B cell (primary cell): ENCODE results near the gene RAD51AP2. TPM values are rescaled to one million over a fixed set of nuclear protein-coding genes. Genes with fewer than 3 reads are reported as not detected.

Source experiments
- ATAC-seq: fragments of 200-7000 bp; cut with Tn5 transposase; one replicate; pipeline ENCODE4 v1.10.0; 2021; ENCODE audit warnings: low read depth, mild to moderate bottlenecking, moderate number of reproducible peaks, moderate library complexity
- CTCF ChIA-PET: fragments of 350-600 bp; sonication (Branson Sonifier 250); formaldehyde crosslinking; loops from one replicate; lab custom pipeline; 2021; ENCODE audit warnings: antibody characterized with exemption, inconsistent platforms; lab: Charles Lee
- POLR2A ChIA-PET: fragments of 350-600 bp; sonication (Branson Sonifier 250); formaldehyde crosslinking; loops from one replicate; lab custom pipeline; 2021; ENCODE audit warnings: antibody characterized with exemption; lab: Charles Lee
- DNase-seq: peaks from one replicate; pipeline ENCODE4 v3.0.0; 2013
- H2AFZ ChIP-seq: 2 replicates; pipeline ENCODE4 v1.6.1; 2012; ENCODE audit warnings: mild to moderate bottlenecking, low read depth, low read length; ENCODE audit not compliant: insufficient read depth, poor library complexity, severe bottlenecking
- H3K27ac ChIP-seq, 2 donors: 1 replicate in 1 of 2; 2 replicates in 1 of 2; pipeline ENCODE4 v1.5.1; 2012 to 2013; ENCODE audit warnings: low read length in 2 of 2, mild to moderate bottlenecking in 2 of 2, moderate library complexity in 1 of 2
- H3K27me3 ChIP-seq, 4 experiments: fragments of 200-600 bp in 1 of 4; sonication (generic) in 1 of 4; replicated peaks in 1 of 4; 1 replicate in 2 of 4; 2 replicates in 2 of 4; pipeline versions ENCODE4 v1.6.1 to v1.7.0; 2013 to 2016; ENCODE audit warnings: low read length in 3 of 4, mild to moderate bottlenecking in 2 of 4, mixed read lengths in 1 of 4, moderate library complexity in 1 of 4; ENCODE audit not compliant: insufficient read depth in 4 of 4, control insufficient read depth in 3 of 4; ENCODE audit errors: control extremely low read depth in 1 of 4
- H3K36me3 ChIP-seq, 2 experiments: replicated peaks in 1 of 2; 1 replicate in 1 of 2; 2 replicates in 1 of 2; pipeline versions ENCODE4 v1.6.1 to v1.7.1; 2013; ENCODE audit warnings: low read length in 1 of 2; ENCODE audit not compliant: insufficient read depth in 2 of 2, control insufficient read depth in 1 of 2; ENCODE audit errors: control extremely low read depth in 1 of 2, extremely low read depth in 1 of 2
- H3K4me1 ChIP-seq, 2 donors: fragments of 200-600 bp in 1 of 2; sonication (generic) in 1 of 2; 1 replicate in 1 of 2; 2 replicates in 1 of 2; pipeline versions ENCODE4 v1.5.1 to v1.6.1; 2013 to 2017; ENCODE audit warnings: low read length in 2 of 2; ENCODE audit not compliant: control insufficient read depth in 2 of 2, insufficient read depth in 2 of 2
- H3K4me2 ChIP-seq: replicated peaks from 2 replicates; pipeline ENCODE3; 2012; ENCODE audit warnings: mild to moderate bottlenecking, low read depth, low read length; ENCODE audit not compliant: poor library complexity, severe bottlenecking
- H3K4me3 ChIP-seq, 5 experiments: fragments of 200-600 bp in 1 of 5; sonication (generic) in 1 of 5; 1 replicate in 3 of 5; 2 replicates in 2 of 5; pipeline versions ENCODE4 v1.5.1 to v1.7.0; 2011 to 2016; ENCODE audit warnings: low read length in 4 of 5, mild to moderate bottlenecking in 4 of 5, low read depth in 2 of 5, control low read depth in 1 of 5, moderate library complexity in 1 of 5; ENCODE audit not compliant: insufficient read depth in 1 of 5; ENCODE audit errors: control extremely low read depth in 1 of 5, extremely low read depth in 1 of 5
- H3K79me2 ChIP-seq: fragments of 200-600 bp; sonication (generic); one replicate; pipeline ENCODE4 v1.6.0; 2016; ENCODE audit warnings: low read length; ENCODE audit not compliant: control insufficient read depth, insufficient read depth
- H3K9ac ChIP-seq: fragments of 200-600 bp; sonication (generic); 2 replicates; pipeline ENCODE4 v1.6.1; 2017; ENCODE audit warnings: mild to moderate bottlenecking, low read length, moderate library complexity
- H3K9me3 ChIP-seq, 3 donors: one replicate each; pipeline versions ENCODE4 v1.6.1 to v1.7.1; 2013; ENCODE audit warnings: low read length in 2 of 3; ENCODE audit not compliant: control insufficient read depth in 2 of 3, insufficient read depth in 1 of 3; ENCODE audit errors: control extremely low read depth in 1 of 3
- H4K20me1 ChIP-seq: 2 replicates; pipeline ENCODE4 v1.6.0; 2012; ENCODE audit warnings: mild to moderate bottlenecking, low read length; ENCODE audit not compliant: insufficient read depth, control insufficient read depth, poor library complexity, severe bottlenecking
- H3K27ac Mint-ChIP-seq: one replicate; pipeline ENCODE4 v1.8.0; 2021; ENCODE audit warnings: mixed read lengths
- H3K27me3 Mint-ChIP-seq: one replicate; pipeline ENCODE4 v1.8.0; 2021; ENCODE audit warnings: mixed read lengths
- H3K4me1 Mint-ChIP-seq: one replicate; pipeline ENCODE4 v1.8.0; 2021; ENCODE audit warnings: mixed read lengths
- H3K4me3 Mint-ChIP-seq: one replicate; pipeline ENCODE4 v1.8.0; 2021; ENCODE audit warnings: mixed read lengths
- H3K9me3 Mint-ChIP-seq: one replicate; pipeline ENCODE4 v1.8.0; 2022; ENCODE audit warnings: mixed read lengths; ENCODE audit not compliant: insufficient read depth
- CTCF ChIP-seq: fragments of 200-600 bp; IDR thresholded peaks from one replicate; pipeline ENCODE4 v1.8.0; 2022; ENCODE audit warnings: antibody characterized with exemption, mild to moderate bottlenecking
- EZH2 ChIP-seq: IDR thresholded peaks from 2 replicates; pipeline ENCODE4 v1.6.1; 2012; ENCODE audit warnings: borderline replicate concordance, low read depth, mild to moderate bottlenecking, moderate library complexity, low read length; ENCODE audit not compliant: insufficient read depth, poor library complexity, severe bottlenecking
- WGBS: methylation state at CpG from one replicate; pipeline ENCODE4 v1.1.5; 2013; ENCODE audit warnings: missing lambda C conversion rate; ENCODE audit not compliant: insufficient coverage; 5-methylcytosine and 5-hydroxymethylcytosine counted together
- intact Hi-C: fragments of 100-400 bp; cut with micrococcal nuclease; formaldehyde crosslinking; loops from one replicate; pipeline ENCODE4 v1.10.0; 2022
- polyA plus RNA-seq: library from polyadenylated mRNA; depleted of rRNA; stranded (reverse); fragments of >200 nt; gene quantifications from 2 replicates; pipeline ENCODE4 v1.2.3, GENCODE V29; 2012
- total RNA-seq, 2 donors: library from RNA; stranded (reverse); fragments of 120-200 nt in 1 of 2; gene quantifications; 1 replicate in 1 of 2; 2 replicates in 1 of 2; pipeline versions ENCODE4 v1.2.3 to v1.2.4, GENCODE V29; 2013 to 2022

The RAD51AP2 gene
- total and polyA plus RNA-seq, 2 donors (not counting 1 experiment from before 2014, with no cell fraction given) = not detected

GRCh38 chr2:17476830-17477229 is 41.4 kb downstream of the RAD51AP2 start:
- H3K4me3 Mint-ChIP-seq = no peak overlapping the region
- no peak for TF ChIP-seq CTCF
- TF ChIP-seq EZH2 = no peak
- Histone ChIP-seq H3K27me3 (peaks cover 0 to 6% (median 0%) of the 10 kb centered on the region in 4 experiments), H3K4me3 (no peak overlapping the region), H3K36me3 (no peaks in the 10 kb centered on the region), H3K4me2 (no peak overlapping the region), H3K79me2 (no peaks in the 10 kb centered on the region), H3K4me1 (no peaks in the 10 kb centered on the region), H3K9ac (no peak overlapping the region), H4K20me1 (no peaks in the 10 kb centered on the region), H3K9me3 (no peaks in the 10 kb centered on the region), H3K27ac (no peak overlapping the region), H2AFZ (no peak overlapping the region)
- intact Hi-C loops = no loop called here
- peaks cover 21% of the 10 kb centered on the region for H3K27me3 Mint-ChIP-seq
- POLR2A ChIA-PET = no interaction called here
- no peaks in the 10 kb centered on the region for H3K4me1 Mint-ChIP-seq
- WGBS = 100% methylated on average over 1 of the region's 2 CpGs
- DNase-seq = no peak
- H3K27ac Mint-ChIP-seq = no peak overlapping the region
- ATAC-seq = no peak
- CTCF ChIA-PET = no interaction called here
- H3K9me3 Mint-ChIP-seq = no peaks in the 10 kb centered on the region

- Histone ChIP-seq H3K9ac (no peak overlapping the region), H3K9me3 (peaks cover 0 to under 1% (median under 1%) of the 10 kb centered on the region in 3 donors), H2AFZ (no peak overlapping the region), H3K4me1 (no peaks in the 10 kb centered on the region), H3K27ac (no peak overlapping the region), H3K36me3 (no peaks in the 10 kb centered on the region), H3K27me3 (peaks cover 0 to 6% (median 0%) of the 10 kb centered on the region in 4 experiments), H3K79me2 (no peaks in the 10 kb centered on the region), H3K4me3 (no peak overlapping the region), H3K4me2 (no peak overlapping the region), H4K20me1 (no peaks in the 10 kb centered on the region)
- H3K27me3 Mint-ChIP-seq = peaks cover 21% of the 10 kb centered on the region
- intact Hi-C loops = no loop called here
- ATAC-seq = no peak
- ChIA-PET POLR2A (no interaction called here), CTCF (no interaction called here)
- no peaks in the 10 kb centered on the region for H3K9me3 Mint-ChIP-seq
- TF ChIP-seq CTCF = no peak
- no peak for TF ChIP-seq EZH2
- no peak overlapping the region for H3K27ac Mint-ChIP-seq
- H3K4me1 Mint-ChIP-seq = no peaks in the 10 kb centered on the region
- no CpG with 5 or more reads among the region's 2 CpGs for WGBS
- no peak overlapping the region for H3K4me3 Mint-ChIP-seq
- DNase-seq = no peak
These were observed 42.2 kb downstream of the RAD51AP2 start for GRCh38 chr2:17476064-17476463.
